HCT116 (cell line): ENCODE results near the gene GM2A. TPM values are rescaled to one million over a fixed set of nuclear protein-coding genes. Genes with fewer than 3 reads are reported as not detected.

Experiments
- ATAC-seq: fragments of 200-7000 bp; cut with Tn5 transposase; 2 replicates; pipeline ENCODE4 v1.9.1; 2020; ENCODE audit warnings: mild to moderate bottlenecking, moderate library complexity
- BruUV-seq: library from RNA; stranded (reverse); fragments of 400-500 nt; replicated peaks from 2 replicates; lab custom pipeline; 2021; lab: Mats Ljungman, UMichigan
- CTCF ChIA-PET: fragments of 300-600 bp; sonication (Branson Sonifier 250); formaldehyde crosslinking; loops from one replicate; lab custom pipeline; 2021; ENCODE audit warnings: antibody characterized with exemption; lab: Charles Lee
- POLR2A ChIA-PET: fragments of 300-600, 350-600 bp; sonication (Branson Sonifier 250); formaldehyde crosslinking; loops from one replicate; lab custom pipeline; 2021; ENCODE audit warnings: antibody characterized with exemption; lab: Charles Lee
- RAD21 ChIA-PET, 2 experiments: fragments of 300-600 bp; sonication (Branson Sonifier 250); formaldehyde crosslinking; loops; one replicate each; lab custom pipeline; 2023; ENCODE audit warnings: low total read pairs in 2 of 2; ENCODE audit not compliant: uncharacterized antibody in 2 of 2, unreplicated experiment in 2 of 2, low non-redundant PET in 1 of 2; lab: Charles Lee
- DNase-seq: peaks from one replicate; pipeline ENCODE4 v3.0.0-alpha.2; 2010; ENCODE audit warnings: low read depth, low spot score
- H2AFZ ChIP-seq: fragments of 200-600 bp; shearing (Covaris generic), sonication (generic); 2 replicates; pipeline ENCODE4 v1.6.1; 2017; ENCODE audit warnings: low read depth, mixed run types, mixed read lengths, antibody characterized with exemption, low read length; ENCODE audit not compliant: poor library complexity, severe bottlenecking
- H3K27ac ChIP-seq: 2 replicates; pipeline ENCODE4 v1.5.1; 2012; ENCODE audit warnings: low read depth, low read length
- H3K27me3 ChIP-seq: fragments of 200-600 bp; sonication (generic); 2 replicates; pipeline ENCODE4 v1.6.1; 2016; ENCODE audit warnings: mixed run types, low read length, mixed read lengths; ENCODE audit not compliant: insufficient read depth
- H3K36me3 ChIP-seq, 2 experiments: fragments of 200-500 bp in 1 of 2; fragments of 200-600 bp in 1 of 2; sonication (Bioruptor generic) in 1 of 2; sonication (generic) in 1 of 2; 2 replicates each; pipeline versions ENCODE4 v1.5.1 to v1.6.1; 2014 to 2016; ENCODE audit warnings: low read length in 2 of 2, inconsistent platforms in 1 of 2, mixed read lengths in 1 of 2, mixed run types in 1 of 2; ENCODE audit not compliant: insufficient read depth in 2 of 2, control insufficient read depth in 1 of 2
- H3K4me1 ChIP-seq, 2 experiments: fragments of 200-600 bp in 1 of 2; sonication (generic) in 1 of 2; 2 replicates each; pipeline versions ENCODE4 v1.5.1 to v1.6.1; 2012 to 2017; ENCODE audit warnings: low read length in 2 of 2, inconsistent platforms in 1 of 2, mild to moderate bottlenecking in 1 of 2, mixed read lengths in 1 of 2, mixed run types in 1 of 2, moderate library complexity in 1 of 2; ENCODE audit not compliant: insufficient read depth in 2 of 2, control insufficient read depth in 1 of 2
- H3K4me2 ChIP-seq: fragments of 200-600 bp; sonication (generic); 2 replicates; pipeline ENCODE4 v1.6.1; 2017; ENCODE audit warnings: mixed run types, low read length, mixed read lengths
- H3K4me3 ChIP-seq, 2 experiments: fragments of 200-600 bp in 1 of 2; sonication (generic) in 1 of 2; replicated peaks in 1 of 2; 2 replicates each; pipeline ENCODE4 v1.5.1; 2011 to 2016; ENCODE audit warnings: low read length in 2 of 2, control low read depth in 1 of 2, low read depth in 1 of 2, mild to moderate bottlenecking in 1 of 2, mixed read lengths in 1 of 2, mixed run types in 1 of 2
- H3K79me2 ChIP-seq: fragments of 200-600 bp; sonication (generic); 2 replicates; pipeline ENCODE4 v1.6.1; 2017; ENCODE audit warnings: mild to moderate bottlenecking, mixed run types, low read length, moderate library complexity, mixed read lengths; ENCODE audit not compliant: insufficient read depth
- H3K9ac ChIP-seq: fragments of 200-600 bp; sonication (generic); 2 replicates; pipeline ENCODE4 v1.6.1; 2016; ENCODE audit warnings: low read length, mixed read lengths
- H3K9me2 ChIP-seq: fragments of 200-600 bp; sonication (generic), shearing (Covaris generic); 2 replicates; pipeline ENCODE4 v1.6.1; 2017; ENCODE audit warnings: mixed run types, mild to moderate bottlenecking, moderate library complexity; ENCODE audit not compliant: insufficient read depth
- H3K9me3 ChIP-seq, 2 experiments: fragments of 200-500 bp in 1 of 2; fragments of 200-600 bp in 1 of 2; sonication (Bioruptor generic) in 1 of 2; sonication (generic) in 1 of 2; 2 replicates each; pipeline ENCODE4 v1.6.1; 2014 to 2017; ENCODE audit warnings: low read length in 2 of 2, mixed read lengths in 2 of 2, inconsistent platforms in 1 of 2, low read depth in 1 of 2, mild to moderate bottlenecking in 1 of 2, mixed run types in 1 of 2, moderate library complexity in 1 of 2; ENCODE audit not compliant: control insufficient read depth in 1 of 2, insufficient read depth in 1 of 2
- H4K20me1 ChIP-seq: fragments of 200-600 bp; sonication (generic), shearing (Covaris generic); 2 replicates; pipeline ENCODE4 v1.6.1; 2017; ENCODE audit warnings: mixed run types, mild to moderate bottlenecking, moderate library complexity; ENCODE audit not compliant: insufficient read depth
- ELF1 ChIP-seq: IDR thresholded peaks from 2 replicates; pipeline ENCODE4 v1.6.1; 2012; ENCODE audit warnings: low read depth, borderline replicate concordance
- EZH2 ChIP-seq: fragments of 200-600 bp; sonication (generic); IDR thresholded peaks from 2 replicates; pipeline ENCODE4 v1.6.1; 2017; ENCODE audit warnings: antibody characterized with exemption, mixed run types
- JUND ChIP-seq: IDR thresholded peaks from 2 replicates; pipeline ENCODE4 v1.6.1; 2012
- POLR2AphosphoS5 ChIP-seq: IDR thresholded peaks from 2 replicates; pipeline ENCODE4 v1.6.1; 2011; ENCODE audit warnings: mild to moderate bottlenecking, low read depth, low read length, moderate library complexity
- REST ChIP-seq: IDR thresholded peaks from 2 replicates; pipeline ENCODE4 v1.6.1; 2012; ENCODE audit warnings: low read depth
- SRF ChIP-seq: IDR thresholded peaks from 2 replicates; pipeline ENCODE4 v1.6.1; 2012; ENCODE audit warnings: low read depth
- TCF7L2 ChIP-seq: IDR thresholded peaks from 2 replicates; pipeline ENCODE4 v1.7.0; 2011; ENCODE audit warnings: borderline replicate concordance, inconsistent platforms; ENCODE audit not compliant: insufficient read depth, insufficient read length; ENCODE audit errors: extremely low read depth
- YY1 ChIP-seq: IDR thresholded peaks from 2 replicates; pipeline ENCODE4 v1.6.1; 2011; ENCODE audit warnings: low read length, low read depth, moderate library complexity, mild to moderate bottlenecking; ENCODE audit not compliant: insufficient replicate concordance; ENCODE audit errors: extremely low read depth
- intact Hi-C: fragments of 100-400 bp; cut with micrococcal nuclease; formaldehyde crosslinking; loops from 2 replicates; pipeline ENCODE4 v1.10.0; 2022
- total RNA-seq: library from RNA; stranded (reverse); gene quantifications from one replicate; pipeline ENCODE4 v1.2.1, GENCODE V29; 2021; ENCODE audit not compliant: unreplicated experiment
- TF ChIP-seq, protein P1 (sequence below), 3 experiments: fragments of 200-600 bp in 1 of 3; sonication (generic) in 1 of 3; IDR thresholded peaks in 2 of 3; conservative IDR thresholded peaks in 1 of 3; 2 replicates each; pipeline ENCODE4 v1.5.1; 2012 to 2017; ENCODE audit warnings: low read depth in 2 of 3, low read length in 2 of 3, antibody characterized with exemption in 1 of 3, borderline replicate concordance in 1 of 3, control low read depth in 1 of 3, mild to moderate bottlenecking in 1 of 3, mixed read lengths in 1 of 3, mixed run types in 1 of 3, moderate library complexity in 1 of 3; ENCODE audit not compliant: insufficient read depth in 1 of 3
- TF ChIP-seq, protein P2 (sequence below): IDR thresholded peaks from 2 replicates; pipeline ENCODE4 v1.6.1; 2012

Gene GM2A
- total RNA-seq, 1 experiment from 2014 or later, result 25.0 TPM

DNA sequence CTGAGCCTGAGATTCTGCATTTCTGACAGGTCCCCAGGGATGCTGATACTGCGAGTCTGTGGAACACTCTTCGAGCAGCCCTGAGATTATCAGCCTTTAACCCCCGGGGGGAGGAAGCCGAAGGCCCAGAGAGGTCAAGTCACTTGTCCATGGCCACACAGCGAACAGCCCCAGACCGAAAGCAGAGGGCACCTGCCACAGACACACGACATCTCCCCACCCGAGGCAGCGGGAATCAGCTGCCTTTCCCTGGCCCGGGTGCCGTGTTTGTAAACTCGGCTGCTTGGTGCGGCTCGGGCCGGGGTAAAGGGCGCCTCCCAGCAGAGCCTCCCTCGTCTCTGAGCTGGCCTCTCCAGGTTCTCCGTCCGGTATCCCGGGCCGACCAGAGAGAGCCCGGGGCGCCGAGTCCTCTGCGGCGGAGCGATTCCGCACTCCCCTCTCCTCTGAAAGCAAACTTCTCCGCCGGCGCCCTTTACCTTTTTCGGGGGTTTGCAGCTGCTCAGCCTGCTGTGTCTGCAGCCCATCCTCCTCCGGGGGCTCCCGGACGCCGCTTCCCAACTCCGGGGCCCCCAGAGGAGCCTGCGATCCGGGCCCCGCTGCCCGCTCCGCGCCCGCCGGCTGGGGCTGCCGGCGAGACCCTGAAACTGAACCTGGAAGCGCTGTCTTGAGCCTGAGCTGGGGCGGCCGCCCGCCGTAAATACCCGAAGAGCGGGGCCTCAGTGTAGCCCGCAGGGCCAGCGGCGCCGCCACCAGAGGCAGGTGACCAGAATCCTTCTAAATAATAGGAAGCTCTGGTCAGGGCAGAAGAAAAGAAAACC lies 29.3 kb upstream of the GM2A start, which contains the start of gene CCDC69:
TSS of gene CCDC69 (minus strand) at position 646 of the 818 bp plus-strand sequence. CDS start at position 524, 122 bp downstream.
- no peaks in the 10 kb centered on the region for H4K20me1 ChIP-seq
- no peaks in the 10 kb centered on the region for H3K9me2 ChIP-seq
- H3K4me3 ChIP-seq, result peak within 1 kb of the TSS; percentile 62 to 64
- intact Hi-C loops, result no loop called here
- POLR2A ChIA-PET, result interaction anchor here (0.9 to 2.4 kb wide), 4 partner anchors 9 to 29 kb away, joined by 3 to 15 read pairs (median 4); partner anchors contain the start of gene GM2A
- H3K4me1 ChIP-seq, result peaks cover 8 to 23% of the 10 kb centered on the region in 2 experiments; a peak in 3 of 4 replicates
- no peaks in the 10 kb centered on the region for H3K9me3 ChIP-seq
- H3K9ac ChIP-seq, result peak within 1 kb of the TSS; percentile 58
- DNase-seq (peak; percentile 53), ATAC-seq (peak; percentile 91)
- no peaks in the 10 kb centered on the region for H3K36me3 ChIP-seq
- peak within 1 kb of the TSS; percentile 9; the same call in 1 of the 2 replicates for H3K27ac ChIP-seq
- CTCF ChIA-PET, result interaction anchor here (0.8 to 1.8 kb wide), 5 partner anchors 15 to 428 kb away, joined by 3 to 10 read pairs (median 5); partner anchors contain the start of gene GM2A
- no peaks in the 10 kb centered on the region for H3K27me3 ChIP-seq
- RAD21 ChIA-PET, result interaction anchor here (0.7 to 0.8 kb wide), 2 partner anchors 29 to 172 kb away, joined by 3 to 4 read pairs; partner anchors contain the start of gene GM2A (in 1 of the 2)
- H2AFZ ChIP-seq, result peak within 1 kb of the TSS; percentile 84
- H3K4me2 ChIP-seq, result peak within 1 kb of the TSS; percentile 96
- TF ChIP-seq, protein P1, sequence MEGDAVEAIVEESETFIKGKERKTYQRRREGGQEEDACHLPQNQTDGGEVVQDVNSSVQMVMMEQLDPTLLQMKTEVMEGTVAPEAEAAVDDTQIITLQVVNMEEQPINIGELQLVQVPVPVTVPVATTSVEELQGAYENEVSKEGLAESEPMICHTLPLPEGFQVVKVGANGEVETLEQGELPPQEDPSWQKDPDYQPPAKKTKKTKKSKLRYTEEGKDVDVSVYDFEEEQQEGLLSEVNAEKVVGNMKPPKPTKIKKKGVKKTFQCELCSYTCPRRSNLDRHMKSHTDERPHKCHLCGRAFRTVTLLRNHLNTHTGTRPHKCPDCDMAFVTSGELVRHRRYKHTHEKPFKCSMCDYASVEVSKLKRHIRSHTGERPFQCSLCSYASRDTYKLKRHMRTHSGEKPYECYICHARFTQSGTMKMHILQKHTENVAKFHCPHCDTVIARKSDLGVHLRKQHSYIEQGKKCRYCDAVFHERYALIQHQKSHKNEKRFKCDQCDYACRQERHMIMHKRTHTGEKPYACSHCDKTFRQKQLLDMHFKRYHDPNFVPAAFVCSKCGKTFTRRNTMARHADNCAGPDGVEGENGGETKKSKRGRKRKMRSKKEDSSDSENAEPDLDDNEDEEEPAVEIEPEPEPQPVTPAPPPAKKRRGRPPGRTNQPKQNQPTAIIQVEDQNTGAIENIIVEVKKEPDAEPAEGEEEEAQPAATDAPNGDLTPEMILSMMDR (IDR thresholded peaks at IDR 0.05 in 2 of 3, conservative IDR thresholded peaks at IDR 0.05 in 1 of 3; ENCODE audit: borderline replicate concordance in 1 of 3, insufficient read depth in 1 of 3, low read depth in 2 of 3, low read length in 2 of 3), result peak in 2 of 3 experiments; percentile 14 to 27; a peak in 2 of 6 replicates
- TF ChIP-seq, protein P2, sequence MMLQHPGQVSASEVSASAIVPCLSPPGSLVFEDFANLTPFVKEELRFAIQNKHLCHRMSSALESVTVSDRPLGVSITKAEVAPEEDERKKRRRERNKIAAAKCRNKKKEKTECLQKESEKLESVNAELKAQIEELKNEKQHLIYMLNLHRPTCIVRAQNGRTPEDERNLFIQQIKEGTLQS, result no peak
- no peak for TF ChIP-seq TCF7L2
- TF ChIP-seq EZH2, result no peak
- peak; percentile 64 for TF ChIP-seq POLR2AphosphoS5
- TF ChIP-seq JUND, result no peak
- TF ChIP-seq YY1, result peak; percentile 88
- no peak for TF ChIP-seq ELF1
- no peak for TF ChIP-seq REST
- no peak for TF ChIP-seq SRF
- no peaks in the 10 kb centered on the region for H3K79me2 ChIP-seq
- no TSS peak for BruUV-seq
